Iris pigment epithelial cell (primary cell): ENCODE measurements around the gene KREMEN2.
A peak's percentile ranks its signal among the peaks of the same experiment; 100 is the strongest.
"Not testable (repeated sequence)": the region's sequence is repeated elsewhere in the genome, so short reads cannot be mapped to it uniquely, and the experiment has no call there.

ENCODE experiments used
- DNase-seq: peaks from one replicate; pipeline ENCODE4 v3.0.0-alpha.2; 2011; ENCODE audit warnings: low read depth

KREMEN2 gene

GRCh38 chr16:2963723-2964474 lies at the start of gene KREMEN2:
TSS of gene KREMEN2 (plus strand) at chr16:2964275. CDS start at chr16:2964521, 246 bp downstream.
- no peak for DNase-seq

GRCh38 chr16:2915196-2915929 lies 48.7 kb upstream of the KREMEN2 start:
- DNase-seq: no peak

- peak; percentile 53 for DNase-seq
Observed at GRCh38 chr16:2919511-2920255, 44.4 kb upstream of the KREMEN2 start.

- DNase-seq: no peak
Observed at GRCh38 chr16:2923481-2923880, 40.6 kb upstream of the KREMEN2 start.

DNA sequence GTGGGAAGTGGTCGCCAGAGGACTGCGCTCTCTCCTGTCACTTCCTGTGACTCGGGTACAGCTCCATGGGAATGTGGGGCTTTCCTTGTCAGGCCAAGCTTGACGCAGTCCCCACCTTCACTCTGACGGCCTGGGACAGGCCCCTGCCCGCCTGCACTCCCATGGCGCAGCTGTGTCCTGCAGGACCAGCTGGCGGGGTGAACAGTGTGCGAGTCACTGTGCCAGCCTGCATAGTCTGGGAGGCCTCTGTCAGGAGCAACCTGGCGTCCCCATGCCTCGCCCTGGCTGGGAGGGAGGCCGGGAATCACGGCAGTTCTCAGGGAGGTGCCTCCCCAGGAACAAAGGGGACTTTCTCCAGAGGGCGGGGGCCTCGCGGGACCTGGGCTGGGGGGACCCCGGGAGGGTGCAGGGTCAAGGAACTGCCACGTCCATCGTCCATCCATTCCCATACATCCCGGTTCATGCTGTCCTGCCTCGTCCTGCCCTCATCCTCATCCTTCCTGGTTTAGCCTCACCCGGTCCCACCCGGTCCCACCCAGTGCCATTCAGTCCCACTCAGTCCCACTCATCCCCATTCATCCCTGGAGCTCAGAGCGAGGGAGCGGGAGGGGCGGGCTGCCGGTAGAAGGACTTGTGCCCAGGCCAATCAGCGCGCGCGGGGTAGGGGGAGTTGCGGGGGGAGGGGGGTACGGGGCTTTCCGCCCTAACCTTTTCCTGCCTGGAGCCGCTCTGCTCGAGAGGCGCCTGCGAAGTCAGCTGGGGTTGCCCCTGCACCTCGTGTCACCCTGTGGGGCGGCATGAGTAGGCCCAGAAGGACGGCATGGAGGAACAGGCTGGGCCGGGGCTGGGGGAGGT lies 38.9 kb upstream of the KREMEN2 start:
- DNase-seq: no peak

GRCh38 chr16:2925951-2926649 lies 38.0 kb upstream of the KREMEN2 start:
- no peak for DNase-seq

GRCh38 chr16:2926650-2926999 lies 37.5 kb upstream of the KREMEN2 start:
- DNase-seq: no peak

DNA sequence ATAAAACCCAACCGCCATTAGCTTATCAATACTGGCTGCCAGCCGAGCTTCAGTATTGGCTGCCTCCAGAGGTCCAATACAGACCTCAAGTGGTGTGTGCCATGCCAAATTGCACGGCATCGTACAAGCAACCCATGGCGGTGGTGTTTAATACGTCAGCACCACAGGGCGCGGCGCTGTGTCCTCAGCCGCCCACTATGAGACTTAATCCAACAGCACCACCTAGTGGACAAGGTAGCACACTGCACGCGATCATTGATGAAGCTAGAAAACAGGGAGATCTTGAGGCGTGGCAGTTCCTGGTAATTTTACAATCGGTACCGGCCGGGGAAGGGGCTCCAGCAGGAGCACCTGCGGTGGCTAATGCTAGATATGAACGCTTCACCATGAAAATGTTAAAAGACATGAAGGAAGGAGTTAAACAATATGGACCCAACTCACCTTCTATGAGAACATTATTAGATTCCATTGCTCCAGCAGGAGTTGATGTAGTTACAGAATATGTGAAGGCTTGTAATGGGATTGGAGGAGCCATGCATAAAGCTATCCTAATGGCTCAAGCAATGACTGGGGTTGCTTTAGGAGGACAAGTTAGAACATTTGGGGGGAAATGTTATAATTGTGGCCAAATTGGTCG lies 36.9 kb upstream of the KREMEN2 start:
- peak; percentile 81 for DNase-seq

- not testable (repeated sequence) for DNase-seq
Observed at GRCh38 chr16:2928151-2928550, 35.9 kb upstream of the KREMEN2 start.

GRCh38 chr16:2928796-2929195 lies 35.3 kb upstream of the KREMEN2 start:
- no peak for DNase-seq

DNA sequence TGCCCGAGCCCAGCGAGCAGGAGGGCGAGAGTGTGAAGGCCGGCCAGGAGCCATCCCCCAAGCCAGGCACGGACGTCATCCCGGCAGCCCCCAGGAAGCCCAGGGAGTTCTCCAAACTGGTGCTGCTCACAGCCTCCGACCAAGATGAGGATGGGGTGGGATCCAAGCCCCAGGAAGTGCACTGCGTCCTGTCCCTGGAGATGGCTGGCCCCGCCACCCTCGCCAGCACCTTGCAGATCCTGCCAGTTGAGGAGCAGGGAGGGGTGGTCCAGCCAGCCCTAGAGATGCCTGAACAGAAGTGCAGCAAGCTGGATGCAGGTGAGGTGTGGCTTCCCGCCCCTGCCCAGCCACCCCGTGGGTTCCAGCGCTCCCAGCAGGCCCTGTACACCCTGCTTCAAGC lies 34.4 kb upstream of the KREMEN2 start:
- no peak for DNase-seq

GRCh38 chr16:2930236-2930635 lies 33.8 kb upstream of the KREMEN2 start:
- no peak for DNase-seq

GRCh38 chr16:2931231-2931914 lies 32.7 kb upstream of the KREMEN2 start:
- DNase-seq: not testable (repeated sequence)

GRCh38 chr16:2933136-2933535 lies 30.9 kb upstream of the KREMEN2 start:
- DNase-seq: no peak

- DNase-seq: no peak
Observed at GRCh38 chr16:2933701-2934100, 30.4 kb upstream of the KREMEN2 start.

DNA sequence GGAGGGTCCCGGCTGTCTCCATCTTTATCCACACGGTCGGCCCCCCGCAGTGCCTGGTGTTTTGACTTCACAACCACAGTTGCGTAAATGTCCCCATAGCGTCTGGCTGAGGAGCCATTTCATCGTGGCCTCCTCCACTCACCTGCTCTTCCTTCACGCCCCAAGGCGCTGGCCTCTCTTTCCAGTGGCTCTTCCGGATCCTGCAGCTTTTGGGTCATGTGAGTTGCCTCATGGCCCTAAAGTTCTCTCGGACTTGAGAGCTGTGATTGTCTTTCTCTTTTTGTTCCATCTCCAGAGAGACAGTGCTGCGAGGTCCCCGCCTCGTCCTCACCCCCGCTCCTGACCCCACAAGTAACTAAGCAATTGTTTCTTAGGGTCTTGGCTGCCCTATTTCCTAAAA lies 29.6 kb upstream of the KREMEN2 start:
- DNase-seq: no peak

GRCh38 chr16:2936436-2937011 lies 27.6 kb upstream of the KREMEN2 start:
- no peak for DNase-seq

- DNase-seq: no peak
Observed at GRCh38 chr16:2937170-2937569, 26.9 kb upstream of the KREMEN2 start.

DNA sequence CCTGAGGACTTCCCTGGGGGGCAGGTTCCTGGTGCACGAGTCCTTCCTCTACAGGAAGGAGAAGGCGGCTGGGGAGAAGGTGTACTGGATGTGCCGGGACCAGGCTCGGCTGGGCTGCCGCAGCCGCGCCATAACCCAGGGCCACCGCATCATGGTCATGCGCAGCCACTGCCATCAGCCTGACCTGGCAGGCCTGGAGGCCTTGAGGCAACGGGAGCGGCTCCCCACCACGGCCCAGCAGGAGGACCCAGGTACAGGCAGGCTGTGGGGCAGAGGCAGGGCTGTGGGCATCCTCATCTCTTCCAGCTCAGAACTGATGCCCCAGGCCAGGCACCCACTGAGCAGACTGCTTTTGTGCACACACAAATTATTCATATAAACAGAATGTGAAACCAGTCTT lies 25.9 kb upstream of the KREMEN2 start:
- no peak for DNase-seq

GRCh38 chr16:2939968-2940367 lies 24.1 kb upstream of the KREMEN2 start:
- DNase-seq: no peak
